GM19035 (cell line): ENCODE data around the gene SNCB.
"Not testable (repeated sequence)": the region's sequence is repeated elsewhere in the genome, so short reads cannot be mapped to it uniquely, and the experiment has no call there.

Experiments used
- ATAC-seq: cut with Tn5 transposase; IDR thresholded peaks from one replicate; pipeline ENCODE4 v1.9.1; 2021; ENCODE audit not compliant: unreplicated experiment

SNCB gene

DNA sequence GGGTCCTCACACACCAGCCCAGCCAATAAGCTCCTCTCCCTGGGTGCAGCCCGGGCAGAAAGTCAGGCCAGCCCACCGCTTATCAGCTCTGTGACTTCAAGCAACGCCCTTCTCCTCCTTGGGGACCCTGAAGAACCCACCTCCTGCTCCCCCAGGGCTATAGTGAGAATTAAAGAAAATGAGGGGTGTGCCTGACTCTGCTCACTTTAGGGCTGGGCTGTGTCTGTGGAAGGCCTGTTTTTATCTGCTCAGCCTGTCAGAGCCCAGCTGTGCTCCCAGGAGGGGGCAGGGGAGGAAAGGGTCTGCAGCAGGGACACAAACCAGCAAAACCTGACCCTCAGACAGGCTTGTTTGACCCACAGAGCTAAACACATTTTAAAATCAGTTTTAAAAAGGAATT is 24.3 kb downstream of the SNCB start:
- no peak for ATAC-seq

DNA sequence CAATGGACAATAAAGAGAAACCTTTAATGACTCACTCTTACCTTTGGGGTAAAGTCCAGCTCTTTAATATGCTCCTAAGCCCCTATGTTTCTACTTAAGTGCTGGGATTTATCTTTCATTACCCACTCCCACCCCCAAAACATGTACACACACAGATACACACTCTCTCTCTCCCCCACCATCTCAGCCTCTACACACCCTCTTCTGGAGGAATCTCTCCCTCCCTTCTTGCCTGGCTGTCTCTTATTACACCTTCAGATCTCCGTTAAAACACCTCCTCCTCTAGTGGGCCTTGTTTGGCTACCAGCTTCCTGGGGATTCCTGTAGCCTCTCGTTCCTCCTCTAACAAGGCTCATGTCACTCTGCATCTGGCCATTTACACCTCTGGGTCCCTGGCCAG is 27.2 kb downstream of the SNCB start:
- ATAC-seq = no peak

- ATAC-seq = no peak
These were observed 28.3 kb downstream of the SNCB start for GRCh38 chr5:176601901-176602482.

DNA sequence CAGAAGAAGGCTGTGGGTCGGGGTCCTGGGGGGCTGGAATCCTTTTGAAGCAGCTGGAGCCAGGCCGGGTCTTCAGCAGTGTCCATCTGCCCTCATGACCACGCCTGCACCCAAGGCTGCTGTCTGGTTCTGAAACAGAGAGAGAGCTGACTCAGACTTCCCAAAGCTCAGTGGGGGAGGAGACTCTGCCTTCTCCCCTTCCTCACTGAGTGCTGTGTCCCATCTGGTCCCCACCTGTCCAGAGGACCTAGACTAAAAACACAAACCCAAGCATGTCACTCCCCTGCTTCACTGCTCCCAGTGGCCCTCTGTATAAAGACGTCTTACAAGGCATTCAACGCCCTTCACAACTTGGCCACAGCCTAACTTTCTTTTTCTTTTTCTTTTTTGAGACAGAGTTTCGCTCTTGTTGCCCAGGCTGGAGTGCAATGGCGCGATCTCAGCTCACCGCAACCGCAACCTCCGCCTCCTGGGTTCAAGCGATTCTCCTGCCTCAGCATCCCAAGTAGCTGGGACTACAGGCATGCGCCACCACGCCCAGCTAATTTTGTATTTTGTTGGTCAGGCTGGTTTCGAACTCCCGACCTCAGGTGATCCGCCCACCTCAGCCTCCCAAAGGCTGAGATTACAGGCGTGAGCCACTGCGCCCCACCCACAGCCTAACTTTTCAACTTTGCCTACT is 30.4 kb downstream of the SNCB start:
- ATAC-seq = not testable (repeated sequence)

- ATAC-seq = no peak
These were observed 32.6 kb downstream of the SNCB start for GRCh38 chr5:176597417-176598389.

DNA sequence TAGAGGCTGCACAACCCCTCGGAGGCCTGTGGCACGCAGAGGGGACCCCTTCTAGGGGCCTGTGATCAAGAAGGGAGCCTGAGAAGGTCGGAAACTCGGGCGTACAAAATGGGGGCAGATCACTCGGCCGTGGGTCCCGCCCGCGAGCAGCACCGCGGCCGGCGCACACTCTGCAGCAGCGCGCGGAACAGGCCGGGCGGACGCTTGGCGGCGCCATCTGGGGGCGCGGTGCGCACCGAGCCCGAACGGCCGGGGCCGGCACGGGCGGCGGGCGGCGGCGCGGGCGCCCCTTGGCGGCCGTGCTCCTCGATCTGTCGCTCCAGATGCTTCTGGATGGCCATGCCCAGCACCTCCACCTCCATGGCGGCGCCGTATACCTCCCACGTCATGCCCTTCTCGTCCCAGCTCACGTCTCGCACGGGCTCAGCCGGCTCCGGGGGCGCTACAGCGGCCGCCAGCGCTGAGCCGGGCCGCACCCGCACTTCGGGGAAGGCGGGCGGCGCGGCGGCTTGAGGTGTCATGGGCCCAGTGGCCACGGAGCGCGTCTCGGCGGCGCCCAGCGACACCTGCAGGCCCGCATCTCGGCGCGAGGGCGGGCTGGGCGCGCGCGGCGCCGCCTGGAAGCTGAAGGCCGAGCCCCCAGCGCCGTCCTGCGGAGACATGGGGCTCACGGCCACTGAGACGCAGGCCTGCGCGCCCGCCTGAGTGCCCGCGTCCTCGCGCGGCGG is 33.5 kb downstream of the SNCB start:
- ATAC-seq = peak; percentile 40

DNA sequence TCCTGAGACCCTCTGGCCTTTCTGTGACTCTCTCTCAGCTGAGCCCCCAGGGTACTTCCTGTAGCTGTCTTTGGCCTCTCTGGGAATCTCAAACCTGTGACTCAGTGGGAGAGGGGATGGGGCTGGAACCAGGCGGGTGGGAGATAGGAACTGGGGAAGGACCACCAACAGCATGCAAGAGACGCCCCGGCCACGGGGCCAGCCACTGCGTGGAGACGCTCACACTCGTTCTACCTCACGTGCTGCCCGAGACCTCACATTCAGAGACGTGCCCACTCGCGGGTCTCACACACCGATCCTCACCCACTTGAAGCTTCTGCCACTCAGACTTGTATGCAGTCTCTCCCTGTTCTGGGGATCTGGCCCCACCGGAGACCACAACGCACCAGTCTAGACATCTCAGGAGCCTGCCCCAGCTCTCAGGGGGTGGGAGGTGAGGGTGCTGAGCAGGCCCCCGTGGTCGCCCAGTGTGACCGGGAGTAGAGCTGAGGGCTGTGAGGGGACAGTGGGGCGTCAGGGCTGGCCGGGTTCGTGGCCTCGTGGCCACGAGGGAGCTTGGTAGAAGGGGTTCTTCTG is 34.2 kb downstream of the SNCB start:
- no peak for ATAC-seq

GRCh38 chr5:176595386-176595943 is 34.9 kb downstream of the SNCB start:
- no peak for ATAC-seq

DNA sequence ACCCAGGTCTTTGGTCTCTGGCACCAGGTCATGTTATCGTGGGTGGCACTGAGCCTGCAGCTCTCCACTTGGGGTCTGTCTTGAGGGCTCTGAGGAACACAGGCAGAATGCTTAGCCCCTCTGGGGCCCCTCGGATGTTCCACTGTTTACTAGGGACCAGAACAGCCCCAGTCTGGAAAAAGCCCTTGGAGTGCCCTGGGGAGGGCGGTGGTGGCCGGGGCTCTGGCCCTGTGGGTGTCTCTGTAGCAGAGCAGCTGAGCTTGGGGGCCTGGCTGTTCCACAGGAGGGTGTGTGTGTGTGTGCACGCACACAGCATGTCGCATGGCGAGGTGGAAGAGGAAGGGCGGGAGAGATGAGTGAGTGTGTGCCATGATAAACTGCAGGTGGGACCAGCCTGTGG is 35.8 kb downstream of the SNCB start:
- ATAC-seq = no peak

GRCh38 chr5:176593273-176593869 is 37.0 kb downstream of the SNCB start:
- ATAC-seq = no peak

DNA sequence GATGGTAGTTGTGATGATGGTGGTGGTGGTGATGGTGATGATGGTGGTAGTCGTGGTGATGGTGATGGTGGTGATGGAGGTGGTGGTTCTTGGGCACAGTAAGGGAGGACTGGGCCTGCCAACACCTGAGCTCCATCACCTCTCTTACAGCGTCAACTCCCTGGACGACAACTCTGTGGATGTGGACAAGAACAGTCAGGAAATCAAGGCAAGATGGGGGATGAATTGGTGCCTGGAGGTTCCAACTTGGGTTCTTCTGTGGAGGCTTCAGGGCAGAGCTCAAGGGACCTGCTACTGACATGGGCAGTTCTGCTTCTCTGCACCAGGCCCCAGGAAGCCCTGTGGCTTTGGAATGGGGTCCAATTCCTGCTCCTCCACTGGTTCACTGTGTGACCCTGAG is 37.8 kb downstream of the SNCB start:
- no peak for ATAC-seq

DNA sequence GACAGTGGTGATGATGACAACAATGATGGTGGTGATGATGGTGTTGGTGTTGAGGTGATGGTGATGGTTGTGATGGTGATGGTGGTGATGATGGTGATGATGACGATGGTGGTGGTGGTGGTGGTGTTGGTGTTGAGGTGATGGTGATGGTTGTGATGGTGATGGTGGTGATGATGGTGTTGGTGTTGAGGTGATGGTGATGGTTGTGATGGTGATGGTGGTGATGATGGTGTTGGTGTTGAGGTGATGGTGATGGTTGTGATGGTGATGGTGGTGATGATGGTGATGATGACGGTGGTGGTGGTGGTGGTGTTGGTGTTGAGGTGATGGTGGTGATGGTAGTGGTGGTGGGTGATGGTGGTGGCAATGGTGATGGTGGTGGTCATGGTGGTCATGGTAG is 38.7 kb downstream of the SNCB start:
- not testable (repeated sequence) for ATAC-seq

GRCh38 chr5:176590035-176590717 is 40.2 kb downstream of the SNCB start:
- no peak for ATAC-seq

- ATAC-seq = no peak
These were observed 41.1 kb downstream of the SNCB start for GRCh38 chr5:176589039-176589769.

GRCh38 chr5:176588297-176588696 is 42.0 kb downstream of the SNCB start:
- no peak for ATAC-seq

DNA sequence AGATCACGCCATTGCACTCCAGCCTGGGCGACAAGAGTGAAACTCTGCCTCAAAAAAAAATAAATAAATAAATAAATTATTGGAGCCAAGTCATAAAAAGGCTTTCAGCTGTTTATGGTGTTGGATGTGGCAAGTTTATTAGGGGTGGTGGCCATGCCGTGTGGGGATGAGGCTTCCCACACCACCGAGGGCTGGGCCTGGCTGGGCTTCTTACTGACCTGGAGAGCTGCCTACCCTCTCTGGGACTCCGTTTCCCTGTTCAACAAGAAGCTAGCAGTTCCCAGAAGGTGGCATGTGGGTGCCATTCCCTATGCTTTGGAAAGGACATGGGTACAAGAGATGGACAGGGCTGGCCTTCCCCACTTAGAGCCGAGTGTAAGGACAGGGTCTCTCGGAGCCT is 42.9 kb downstream of the SNCB start:
- no peak for ATAC-seq

DNA sequence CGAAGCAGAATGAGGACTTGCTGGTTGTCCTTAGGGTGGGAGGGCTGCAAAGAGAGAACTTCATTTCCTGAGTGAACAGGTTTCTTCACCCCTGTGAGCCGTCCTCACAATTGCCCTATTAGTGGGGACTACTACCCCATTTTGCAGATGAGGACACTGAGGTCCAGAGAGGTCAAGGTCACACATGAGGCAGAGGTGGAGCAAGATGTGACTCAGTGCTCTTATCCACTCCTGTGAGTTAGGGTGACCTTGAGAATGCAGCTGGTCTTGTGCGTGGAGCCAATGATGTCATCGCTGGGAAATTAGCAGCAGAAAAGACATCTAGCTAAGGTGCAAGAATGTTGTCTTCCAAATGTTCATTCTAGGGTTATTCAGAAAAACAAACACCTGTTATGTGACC is 47.3 kb downstream of the SNCB start:
- no peak for ATAC-seq

DNA sequence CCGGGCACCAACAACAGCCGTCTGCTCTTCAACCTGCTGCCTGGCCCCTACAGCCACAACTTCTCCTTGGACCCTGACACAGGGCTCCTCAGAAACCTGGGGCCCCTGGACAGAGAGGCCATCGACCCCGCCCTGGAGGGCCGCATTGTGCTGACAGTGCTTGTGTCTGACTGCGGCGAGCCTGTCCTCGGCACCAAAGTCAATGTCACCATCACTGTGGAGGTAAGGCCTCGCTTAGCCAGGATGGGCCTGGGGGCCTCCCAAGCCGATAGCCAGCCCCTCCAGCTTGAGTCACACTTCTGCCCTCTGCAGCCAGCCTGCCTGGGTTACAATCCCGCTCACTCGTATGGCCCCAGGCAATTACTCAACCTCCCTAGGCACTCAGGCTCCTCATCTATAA is 49.0 kb downstream of the SNCB start:
- ATAC-seq = no peak

- ATAC-seq = no peak
These were observed 51.0 kb downstream of the SNCB start for GRCh38 chr5:176579323-176579722.
